Common myeloid progenitor, CD34-positive (primary cell): ENCODE results near the gene DNAH11.

ENCODE experiments used
- CTCF ChIA-PET: fragments of 350-600 bp; sonication (Branson Sonifier 250); formaldehyde crosslinking; loops from one replicate; lab custom pipeline; 2021; ENCODE audit warnings: antibody characterized with exemption; lab: Charles Lee
- POLR2A ChIA-PET: fragments of 350-600 bp; sonication (Branson Sonifier 250); formaldehyde crosslinking; loops from one replicate; lab custom pipeline; 2021; ENCODE audit warnings: antibody characterized with exemption; lab: Charles Lee
- DNase-seq, 3 donors: peaks; one replicate each; pipeline versions ENCODE4 v3.0.0 to v3.0.0-alpha.2; 2013
- H3K27ac ChIP-seq, 2 experiments: 1 replicate in 1 of 2; 2 replicates in 1 of 2; pipeline ENCODE4 v1.7.0; 2013; ENCODE audit warnings: inconsistent platforms in 2 of 2, low read length in 2 of 2, mild to moderate bottlenecking in 2 of 2, low read depth in 1 of 2, moderate library complexity in 1 of 2; ENCODE audit not compliant: severe bottlenecking in 2 of 2, insufficient read depth in 1 of 2, poor library complexity in 1 of 2
- H3K27me3 ChIP-seq, 5 experiments: replicated peaks in 2 of 5; 1 replicate in 3 of 5; 2 replicates in 2 of 5; pipeline versions ENCODE4 v1.6.1 to v1.7.0; 2013; ENCODE audit warnings: low read length in 4 of 5, mild to moderate bottlenecking in 2 of 5, moderate library complexity in 2 of 5, inconsistent platforms in 1 of 5; ENCODE audit not compliant: insufficient read depth in 5 of 5, control insufficient read depth in 4 of 5
- H3K36me3 ChIP-seq, 4 experiments: 1 replicate in 2 of 4; 2 replicates in 2 of 4; pipeline versions ENCODE4 v1.6.1 to v1.7.0; 2013; ENCODE audit warnings: low read length in 3 of 4, control low read depth in 1 of 4, mild to moderate bottlenecking in 1 of 4; ENCODE audit not compliant: control insufficient read depth in 4 of 4, insufficient read depth in 4 of 4
- H3K4me1 ChIP-seq, 4 experiments: 1 replicate in 3 of 4; 2 replicates in 1 of 4; pipeline versions ENCODE4 v1.6.1 to v1.7.1; 2013; ENCODE audit warnings: low read length in 3 of 4, mild to moderate bottlenecking in 3 of 4, control low read depth in 1 of 4, inconsistent platforms in 1 of 4, moderate library complexity in 1 of 4; ENCODE audit not compliant: control insufficient read depth in 4 of 4, insufficient read depth in 4 of 4; ENCODE audit errors: control extremely low read depth in 1 of 4
- H3K4me3 ChIP-seq, 7 experiments: 1 replicate in 4 of 7; 2 replicates in 3 of 7; pipeline versions ENCODE4 v1.5.1 to v1.7.0; 2013; ENCODE audit warnings: mild to moderate bottlenecking in 7 of 7, low read length in 6 of 7, moderate library complexity in 6 of 7, inconsistent platforms in 2 of 7, low read depth in 2 of 7, control low read depth in 1 of 7; ENCODE audit not compliant: insufficient read depth in 4 of 7, control insufficient read depth in 1 of 7; ENCODE audit errors: extremely low read depth in 1 of 7
- H3K9me3 ChIP-seq, 5 experiments: 1 replicate in 4 of 5; 2 replicates in 1 of 5; pipeline versions ENCODE4 v1.6.1 to v1.7.1; 2013; ENCODE audit warnings: low read length in 4 of 5, mild to moderate bottlenecking in 2 of 5, inconsistent platforms in 1 of 5, low read depth in 1 of 5, moderate library complexity in 1 of 5; ENCODE audit not compliant: control insufficient read depth in 4 of 5, insufficient read depth in 2 of 5; ENCODE audit errors: control extremely low read depth in 1 of 5
- WGBS: methylation state at CpG from one replicate; pipeline ENCODE4 v1.1.5; 2013; ENCODE audit not compliant: insufficient coverage; 5-methylcytosine and 5-hydroxymethylcytosine counted together

DNAH11 gene

DNA sequence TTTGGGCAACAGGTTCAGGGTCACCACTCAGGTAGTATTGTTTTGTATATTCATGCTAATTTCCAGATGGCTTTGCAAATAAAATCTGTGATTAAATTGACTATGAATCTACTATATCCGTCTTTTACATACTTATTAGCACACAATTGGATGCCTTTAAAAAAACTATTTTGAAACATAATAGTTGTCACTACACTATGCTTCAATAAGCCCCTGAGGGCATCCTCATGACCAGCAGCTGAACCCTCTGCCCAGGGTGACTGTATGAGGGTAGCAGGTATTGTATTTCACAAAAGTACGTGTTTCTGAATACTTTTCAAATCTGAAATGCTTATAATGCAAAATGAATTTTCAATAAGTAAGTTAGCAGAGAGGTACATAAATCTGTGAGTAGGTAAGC lies 97.3 kb downstream of the DNAH11 start:
- WGBS = no CpG with 5 or more reads among the region's 2 CpGs
- DNase-seq = no peak
- no peak overlapping the region for H3K4me3 ChIP-seq
- ChIA-PET POLR2A (interaction anchor here (0.5 kb wide), 1 partner anchor 1711 kb away, joined by 5 read pairs; no protein-coding TSS in a partner anchor), CTCF (no interaction called here)
- H3K4me1 ChIP-seq = no peaks in the 10 kb centered on the region
- no peak overlapping the region for H3K27ac ChIP-seq
- H3K27me3 ChIP-seq = peaks cover 0 to 3% (median 0%) of the 10 kb centered on the region in 5 experiments
- no peaks in the 10 kb centered on the region for H3K9me3 ChIP-seq
- no peaks in the 10 kb centered on the region for H3K36me3 ChIP-seq

- H3K9me3 ChIP-seq = no peaks in the 10 kb centered on the region
- no peak for DNase-seq
- H3K4me3 ChIP-seq = no peak overlapping the region
- no peaks in the 10 kb centered on the region for H3K36me3 ChIP-seq
- CTCF ChIA-PET = no interaction called here
- H3K27ac ChIP-seq = no peak overlapping the region
- POLR2A ChIA-PET = no interaction called here
- WGBS = 100% methylated on average over 1 of the region's 4 CpGs
- H3K27me3 ChIP-seq = peaks cover 0 to 3% (median 0%) of the 10 kb centered on the region in 5 experiments
- no peaks in the 10 kb centered on the region for H3K4me1 ChIP-seq
Observed at GRCh38 chr7:21641546-21641945, 98.7 kb downstream of the DNAH11 start.

GRCh38 chr7:21642422-21642821 lies 99.6 kb downstream of the DNAH11 start:
- no peak overlapping the region for H3K4me3 ChIP-seq
- ChIA-PET POLR2A (no interaction called here), CTCF (no interaction called here)
- no peak for DNase-seq
- H3K27ac ChIP-seq = no peak overlapping the region
- no peaks in the 10 kb centered on the region for H3K36me3 ChIP-seq
- peaks cover 0 to 3% (median 0%) of the 10 kb centered on the region in 5 experiments for H3K27me3 ChIP-seq
- 95% methylated on average over 3 of the region's 4 CpGs for WGBS
- no peaks in the 10 kb centered on the region for H3K9me3 ChIP-seq
- H3K4me1 ChIP-seq = no peaks in the 10 kb centered on the region

DNA sequence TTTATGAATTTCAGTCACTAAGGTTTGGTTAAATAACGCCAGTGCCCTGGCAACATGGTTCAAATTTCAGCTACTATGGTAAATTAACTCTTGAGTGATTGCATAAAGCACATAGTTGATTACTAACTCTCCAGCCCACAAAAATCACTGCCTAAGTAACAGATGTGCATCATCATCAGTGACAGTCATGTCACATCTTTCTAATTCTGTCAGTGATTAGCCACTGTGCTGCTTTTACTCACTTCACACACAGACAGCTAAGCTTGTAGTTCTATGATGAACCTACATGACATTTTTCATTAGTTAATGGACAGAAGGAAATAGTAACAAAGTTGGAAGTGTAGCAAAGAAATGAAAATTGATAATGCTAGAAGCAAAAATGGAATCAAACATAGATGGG lies 108.9 kb downstream of the DNAH11 start:
- ChIA-PET CTCF (no interaction called here), POLR2A (no interaction called here)
- WGBS = no CpG with 5 or more reads among the region's 1 CpG
- no peak for DNase-seq
- Histone ChIP-seq H3K4me3 (no peak overlapping the region), H3K27ac (no peak overlapping the region), H3K27me3 (no peaks in the 10 kb centered on the region), H3K36me3 (no peaks in the 10 kb centered on the region), H3K4me1 (no peaks in the 10 kb centered on the region), H3K9me3 (peaks cover 0 to 2% (median 0%) of the 10 kb centered on the region in 5 experiments)

GRCh38 chr7:21653623-21654022 lies 110.8 kb downstream of the DNAH11 start:
- POLR2A ChIA-PET = no interaction called here
- Histone ChIP-seq H3K9me3 (peaks cover 0 to 1% (median 0%) of the 10 kb centered on the region in 5 experiments), H3K4me1 (no peaks in the 10 kb centered on the region), H3K36me3 (no peaks in the 10 kb centered on the region), H3K27me3 (no peaks in the 10 kb centered on the region), H3K4me3 (no peak overlapping the region), H3K27ac (no peak overlapping the region)
- DNase-seq = no peak
- CTCF ChIA-PET = no interaction called here
- 100% methylated on average over 3 of the region's 4 CpGs for WGBS

DNA sequence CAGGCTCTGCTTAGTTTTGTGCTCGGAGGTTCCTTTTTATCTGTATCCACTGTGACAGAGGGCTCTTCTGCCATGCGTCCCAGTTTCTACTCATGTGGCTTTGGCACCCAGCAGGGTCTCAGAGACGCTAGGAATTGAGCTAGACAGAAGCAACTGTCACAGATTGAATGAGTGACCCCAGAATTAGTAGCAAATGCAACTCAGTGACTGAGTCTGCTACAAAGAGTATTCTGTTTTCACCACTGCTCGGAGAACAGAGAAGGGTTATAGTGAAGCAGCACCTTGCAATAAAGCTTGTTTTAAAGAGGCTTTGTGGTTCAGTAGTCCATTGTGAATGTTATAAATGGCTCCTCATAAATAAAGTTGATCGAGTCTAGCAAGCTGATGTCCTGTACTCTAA lies 113.2 kb downstream of the DNAH11 start:
- H3K4me3 ChIP-seq = no peak overlapping the region
- CTCF ChIA-PET = no interaction called here
- H3K9me3 ChIP-seq = peaks cover 0 to 2% (median 0%) of the 10 kb centered on the region in 5 experiments
- 94% methylated on average over 5 of the region's 5 CpGs for WGBS
- H3K27ac ChIP-seq = no peak overlapping the region
- POLR2A ChIA-PET = no interaction called here
- no peaks in the 10 kb centered on the region for H3K4me1 ChIP-seq
- no peak for DNase-seq
- no peaks in the 10 kb centered on the region for H3K27me3 ChIP-seq
- H3K36me3 ChIP-seq = no peaks in the 10 kb centered on the region

DNA sequence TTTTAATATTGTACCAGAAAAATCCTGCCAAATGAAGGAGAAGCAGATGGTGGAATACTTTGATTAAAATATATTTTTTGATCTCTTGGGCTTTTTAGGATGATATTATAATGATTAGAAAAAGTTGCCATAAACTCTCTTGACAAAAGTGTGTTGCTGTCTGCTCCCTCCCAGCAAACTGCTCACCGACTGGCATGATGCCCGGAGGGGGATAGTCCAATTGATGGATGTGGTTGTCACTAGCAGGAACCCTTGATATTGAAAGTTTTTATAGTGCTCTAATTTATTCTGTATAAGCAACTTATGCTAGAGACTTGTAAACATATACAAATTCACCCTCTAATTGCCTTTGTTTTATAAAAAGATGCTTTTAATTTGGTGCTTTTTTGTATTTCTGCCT lies 114.0 kb downstream of the DNAH11 start:
- no peak for DNase-seq
- Histone ChIP-seq H3K9me3 (peaks cover 0 to 6% (median 0%) of the 10 kb centered on the region in 5 experiments), H3K27me3 (no peaks in the 10 kb centered on the region), H3K4me3 (no peak overlapping the region), H3K27ac (no peak overlapping the region), H3K4me1 (no peaks in the 10 kb centered on the region), H3K36me3 (no peaks in the 10 kb centered on the region)
- no CpG with 5 or more reads among the region's 2 CpGs for WGBS
- ChIA-PET POLR2A (no interaction called here), CTCF (no interaction called here)
